ENCODE results near the gene NOL4L.

- TF ChIP-seq POLR2AphosphoS5 (IDR thresholded peaks at IDR 0.05), result no peak
- TF ChIP-seq CTCF (IDR thresholded peaks at IDR 0.05), result no peak
- TF ChIP-seq EP300 (IDR thresholded peaks at IDR 0.05), result no peak
- TF ChIP-seq POLR2A (IDR thresholded peaks at IDR 0.05), result no peak
Measured at GRCh38 chr20:32598606-32599005, 13.5 kb upstream of the NOL4L start.

All from suprapubic skin (tissue), 4 donors.